B cell (primary cell): ENCODE results near the gene SF1. TPM values are rescaled to one million over a fixed set of nuclear protein-coding genes. Genes with fewer than 3 reads are reported as not detected.

Experiments
- ATAC-seq: fragments of 200-7000 bp; cut with Tn5 transposase; one replicate; pipeline ENCODE4 v1.10.0; 2021; ENCODE audit warnings: low read depth, mild to moderate bottlenecking, moderate number of reproducible peaks, moderate library complexity
- CTCF ChIA-PET: fragments of 350-600 bp; sonication (Branson Sonifier 250); formaldehyde crosslinking; loops from one replicate; lab custom pipeline; 2021; ENCODE audit warnings: antibody characterized with exemption, inconsistent platforms; lab: Charles Lee
- POLR2A ChIA-PET: fragments of 350-600 bp; sonication (Branson Sonifier 250); formaldehyde crosslinking; loops from one replicate; lab custom pipeline; 2021; ENCODE audit warnings: antibody characterized with exemption; lab: Charles Lee
- DNase-seq: peaks from one replicate; pipeline ENCODE4 v3.0.0; 2013
- H2AFZ ChIP-seq: 2 replicates; pipeline ENCODE4 v1.6.1; 2012; ENCODE audit warnings: mild to moderate bottlenecking, low read depth, low read length; ENCODE audit not compliant: insufficient read depth, poor library complexity, severe bottlenecking
- H3K27ac ChIP-seq, 2 donors: 1 replicate in 1 of 2; 2 replicates in 1 of 2; pipeline ENCODE4 v1.5.1; 2012 to 2013; ENCODE audit warnings: low read length in 2 of 2, mild to moderate bottlenecking in 2 of 2, moderate library complexity in 1 of 2
- H3K27me3 ChIP-seq, 4 experiments: fragments of 200-600 bp in 1 of 4; sonication (generic) in 1 of 4; replicated peaks in 1 of 4; 1 replicate in 2 of 4; 2 replicates in 2 of 4; pipeline versions ENCODE4 v1.6.1 to v1.7.0; 2013 to 2016; ENCODE audit warnings: low read length in 3 of 4, mild to moderate bottlenecking in 2 of 4, mixed read lengths in 1 of 4, moderate library complexity in 1 of 4; ENCODE audit not compliant: insufficient read depth in 4 of 4, control insufficient read depth in 3 of 4; ENCODE audit errors: control extremely low read depth in 1 of 4
- H3K36me3 ChIP-seq, 2 experiments: replicated peaks in 1 of 2; 1 replicate in 1 of 2; 2 replicates in 1 of 2; pipeline versions ENCODE4 v1.6.1 to v1.7.1; 2013; ENCODE audit warnings: low read length in 1 of 2; ENCODE audit not compliant: insufficient read depth in 2 of 2, control insufficient read depth in 1 of 2; ENCODE audit errors: control extremely low read depth in 1 of 2, extremely low read depth in 1 of 2
- H3K4me1 ChIP-seq, 2 donors: fragments of 200-600 bp in 1 of 2; sonication (generic) in 1 of 2; 1 replicate in 1 of 2; 2 replicates in 1 of 2; pipeline versions ENCODE4 v1.5.1 to v1.6.1; 2013 to 2017; ENCODE audit warnings: low read length in 2 of 2; ENCODE audit not compliant: control insufficient read depth in 2 of 2, insufficient read depth in 2 of 2
- H3K4me2 ChIP-seq: replicated peaks from 2 replicates; pipeline ENCODE3; 2012; ENCODE audit warnings: mild to moderate bottlenecking, low read depth, low read length; ENCODE audit not compliant: poor library complexity, severe bottlenecking
- H3K4me3 ChIP-seq, 5 experiments: fragments of 200-600 bp in 1 of 5; sonication (generic) in 1 of 5; 1 replicate in 3 of 5; 2 replicates in 2 of 5; pipeline versions ENCODE4 v1.5.1 to v1.7.0; 2011 to 2016; ENCODE audit warnings: low read length in 4 of 5, mild to moderate bottlenecking in 4 of 5, low read depth in 2 of 5, control low read depth in 1 of 5, moderate library complexity in 1 of 5; ENCODE audit not compliant: insufficient read depth in 1 of 5; ENCODE audit errors: control extremely low read depth in 1 of 5, extremely low read depth in 1 of 5
- H3K79me2 ChIP-seq: fragments of 200-600 bp; sonication (generic); one replicate; pipeline ENCODE4 v1.6.0; 2016; ENCODE audit warnings: low read length; ENCODE audit not compliant: control insufficient read depth, insufficient read depth
- H3K9ac ChIP-seq: fragments of 200-600 bp; sonication (generic); 2 replicates; pipeline ENCODE4 v1.6.1; 2017; ENCODE audit warnings: mild to moderate bottlenecking, low read length, moderate library complexity
- H3K9me3 ChIP-seq, 3 donors: one replicate each; pipeline versions ENCODE4 v1.6.1 to v1.7.1; 2013; ENCODE audit warnings: low read length in 2 of 3; ENCODE audit not compliant: control insufficient read depth in 2 of 3, insufficient read depth in 1 of 3; ENCODE audit errors: control extremely low read depth in 1 of 3
- H4K20me1 ChIP-seq: 2 replicates; pipeline ENCODE4 v1.6.0; 2012; ENCODE audit warnings: mild to moderate bottlenecking, low read length; ENCODE audit not compliant: insufficient read depth, control insufficient read depth, poor library complexity, severe bottlenecking
- H3K27ac Mint-ChIP-seq: one replicate; pipeline ENCODE4 v1.8.0; 2021; ENCODE audit warnings: mixed read lengths
- H3K27me3 Mint-ChIP-seq: one replicate; pipeline ENCODE4 v1.8.0; 2021; ENCODE audit warnings: mixed read lengths
- H3K4me1 Mint-ChIP-seq: one replicate; pipeline ENCODE4 v1.8.0; 2021; ENCODE audit warnings: mixed read lengths
- H3K4me3 Mint-ChIP-seq: one replicate; pipeline ENCODE4 v1.8.0; 2021; ENCODE audit warnings: mixed read lengths
- H3K9me3 Mint-ChIP-seq: one replicate; pipeline ENCODE4 v1.8.0; 2022; ENCODE audit warnings: mixed read lengths; ENCODE audit not compliant: insufficient read depth
- CTCF ChIP-seq: fragments of 200-600 bp; IDR thresholded peaks from one replicate; pipeline ENCODE4 v1.8.0; 2022; ENCODE audit warnings: antibody characterized with exemption, mild to moderate bottlenecking
- EZH2 ChIP-seq: IDR thresholded peaks from 2 replicates; pipeline ENCODE4 v1.6.1; 2012; ENCODE audit warnings: borderline replicate concordance, low read depth, mild to moderate bottlenecking, moderate library complexity, low read length; ENCODE audit not compliant: insufficient read depth, poor library complexity, severe bottlenecking
- WGBS: methylation state at CpG from one replicate; pipeline ENCODE4 v1.1.5; 2013; ENCODE audit warnings: missing lambda C conversion rate; ENCODE audit not compliant: insufficient coverage; 5-methylcytosine and 5-hydroxymethylcytosine counted together
- intact Hi-C: fragments of 100-400 bp; cut with micrococcal nuclease; formaldehyde crosslinking; loops from one replicate; pipeline ENCODE4 v1.10.0; 2022
- polyA plus RNA-seq: library from polyadenylated mRNA; depleted of rRNA; stranded (reverse); fragments of >200 nt; gene quantifications from 2 replicates; pipeline ENCODE4 v1.2.3, GENCODE V29; 2012
- total RNA-seq, 2 donors: library from RNA; stranded (reverse); fragments of 120-200 nt in 1 of 2; gene quantifications; 1 replicate in 1 of 2; 2 replicates in 1 of 2; pipeline versions ENCODE4 v1.2.3 to v1.2.4, GENCODE V29; 2013 to 2022

SF1 gene
- total and polyA plus RNA-seq, 2 donors (not counting 1 experiment from before 2014, with no cell fraction given): 369 to 931 TPM

GRCh38 chr11:64793271-64794160, 15.2 kb upstream of the SF1 start:
- H3K79me2 ChIP-seq: peaks cover 4% of the 10 kb centered on the region
- no peak overlapping the region for H2AFZ ChIP-seq
- H3K27ac Mint-ChIP-seq: peak overlapping the region; percentile 75
- H3K4me3 ChIP-seq: no peak overlapping the region
- TF ChIP-seq EZH2: no peak
- TF ChIP-seq CTCF: no peak
- H4K20me1 ChIP-seq: no peaks in the 10 kb centered on the region
- H3K4me1 Mint-ChIP-seq: peaks cover 19% of the 10 kb centered on the region
- DNase-seq: no peak
- no peaks in the 10 kb centered on the region for H3K27me3 Mint-ChIP-seq
- 40% methylated on average over 10 of the region's 11 CpGs for WGBS
- POLR2A ChIA-PET: interaction anchor here (0.7 to 1.2 kb wide), 2 partner anchors 12 to 15 kb away, joined by 3 to 4 read pairs; partner anchors contain the start of gene SF1
- intact Hi-C loops: no loop called here
- peaks cover 8 to 11% of the 10 kb centered on the region in 2 donors for H3K4me1 ChIP-seq
- H3K9ac ChIP-seq: no peak overlapping the region
- peak overlapping the region in 1 of 2 donors; percentile 48 for H3K27ac ChIP-seq
- H3K9me3 Mint-ChIP-seq: no peaks in the 10 kb centered on the region
- CTCF ChIA-PET: interaction anchor here (0.7 to 1.7 kb wide), 3 partner anchors 8 to 118 kb away, joined by 3 to 5 read pairs (median 3); no protein-coding TSS in a partner anchor
- H3K27me3 ChIP-seq: no peaks in the 10 kb centered on the region
- ATAC-seq: no peak
- H3K9me3 ChIP-seq: no peaks in the 10 kb centered on the region
- peaks cover 2 to 58% of the 10 kb centered on the region in 2 experiments for H3K36me3 ChIP-seq
- H3K4me2 ChIP-seq: peak overlapping the region; percentile 30
- no peak overlapping the region for H3K4me3 Mint-ChIP-seq

DNA sequence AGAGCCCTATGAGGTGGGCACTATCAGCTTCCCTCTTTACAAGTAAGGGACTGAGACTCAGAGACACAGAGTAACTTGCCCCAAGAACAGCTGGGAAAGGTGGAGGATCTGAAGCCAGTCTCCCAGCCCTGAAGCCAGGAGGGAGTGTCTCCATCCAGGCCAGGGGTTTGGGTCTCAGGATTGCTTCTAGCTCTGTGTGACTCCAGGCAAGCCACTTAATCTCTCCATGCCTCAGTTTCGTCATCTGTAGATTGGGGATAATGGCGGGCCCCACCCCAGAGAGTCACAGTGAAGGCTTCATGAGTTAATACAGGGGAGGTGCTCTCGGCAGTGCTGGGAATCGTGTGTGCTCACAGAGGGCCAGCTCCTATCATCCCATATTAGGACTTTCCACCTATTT, 14.1 kb upstream of the SF1 start:
- H3K9me3 Mint-ChIP-seq: no peaks in the 10 kb centered on the region
- no peaks in the 10 kb centered on the region for H3K79me2 ChIP-seq
- no peaks in the 10 kb centered on the region for H4K20me1 ChIP-seq
- no peak overlapping the region for H3K9ac ChIP-seq
- H3K9me3 ChIP-seq: no peaks in the 10 kb centered on the region
- no peak for TF ChIP-seq CTCF
- TF ChIP-seq EZH2: no peak
- 80% methylated on average over 1 of the region's 4 CpGs for WGBS
- no peak overlapping the region for H3K4me3 Mint-ChIP-seq
- no peak overlapping the region for H3K27ac ChIP-seq
- no peak overlapping the region for H3K4me3 ChIP-seq
- H3K27me3 Mint-ChIP-seq: no peaks in the 10 kb centered on the region
- no peak overlapping the region for H3K4me2 ChIP-seq
- CTCF ChIA-PET: interaction anchor here (1.2 to 1.7 kb wide), 3 partner anchors 8 to 56 kb away, joined by 3 to 10 read pairs (median 3); no protein-coding TSS in a partner anchor
- no peaks in the 10 kb centered on the region for H3K27me3 ChIP-seq
- intact Hi-C loops: no loop called here
- peaks cover 13 to 17% of the 10 kb centered on the region in 2 donors for H3K4me1 ChIP-seq
- H3K36me3 ChIP-seq: peaks cover 2 to 62% of the 10 kb centered on the region in 2 experiments
- no peak overlapping the region for H2AFZ ChIP-seq
- peak overlapping the region; percentile 41 for H3K27ac Mint-ChIP-seq
- no peak for ATAC-seq
- DNase-seq: no peak
- POLR2A ChIA-PET: no interaction called here
- H3K4me1 Mint-ChIP-seq: peaks cover 21% of the 10 kb centered on the region
